Measurements from ENCODE around the gene ENO1. TPM values are rescaled to one million over a fixed set of nuclear protein-coding genes. Genes with fewer than 3 reads are reported as not detected.

Gene ENO1
- total and polyA plus RNA-seq, 9 of the 15 experiments (the other 6 are each of a cell fraction or from before 2014, with no cell fraction given), result 2,249 to 7,472 (median 2,868) TPM

DNA sequence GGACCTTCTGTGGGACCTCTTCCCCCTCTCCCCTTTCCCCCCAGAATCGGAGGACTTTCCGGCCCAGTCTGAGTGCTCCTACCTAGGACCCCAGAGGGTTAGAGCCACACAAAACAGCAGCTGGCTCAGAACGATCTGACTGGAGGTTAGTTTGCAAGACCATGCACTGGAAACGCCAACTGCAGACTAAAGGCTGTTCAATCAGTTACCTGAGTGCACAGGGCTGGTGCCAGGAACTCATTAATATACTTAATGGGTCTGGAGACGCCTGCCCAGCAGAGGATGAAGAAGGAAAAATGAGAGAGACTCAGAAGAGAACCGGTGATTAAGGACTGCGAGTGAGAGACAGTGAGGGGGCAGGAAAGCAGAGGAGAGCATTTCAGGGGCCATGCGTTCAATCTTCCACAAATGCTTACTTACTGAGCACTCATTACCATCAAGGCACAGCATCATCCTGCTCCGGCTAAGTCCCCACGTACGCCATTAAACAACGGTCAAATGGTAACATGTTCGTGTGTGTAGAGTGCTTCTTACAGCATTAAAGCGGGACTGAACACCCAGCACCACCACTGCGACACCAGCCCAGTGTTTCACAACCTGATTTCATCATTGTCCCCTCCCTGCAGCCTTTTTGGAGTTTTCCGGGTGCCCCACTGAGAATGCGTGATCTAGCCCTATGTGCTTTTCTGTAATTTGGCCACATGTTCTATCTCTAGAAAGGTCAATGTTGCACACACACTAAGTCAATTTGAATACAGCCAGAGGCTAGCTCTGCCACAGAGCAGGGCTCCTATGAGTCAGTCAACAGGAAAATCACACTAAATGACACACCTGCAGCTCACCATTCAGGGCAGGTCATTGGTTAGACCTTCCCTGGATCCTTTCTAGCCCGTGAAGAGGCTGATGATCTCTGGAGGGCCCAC, 7.6 kb downstream of the ENO1 start:
- peaks cover 94% of the 10 kb centered on the region for H3K79me2 ChIP-seq (ENCODE audit: control insufficient read depth, insufficient read depth, low read length)
- ChIA-PET CTCF (ENCODE audit: low intra/inter-chr PET ratio) (interaction anchor here (0.7 to 2.2 kb wide), 2 partner anchors 33 to 117 kb away, joined by 3 to 11 read pairs; no protein-coding TSS in a partner anchor), POLR2A (interaction anchor here (2.4 to 14.9 kb wide), 3 partner anchors 7 to 21 kb away, joined by 7 to 219 read pairs (median 33); partner anchors contain the start of gene ENO1)
- peaks cover 11 to 29% of the 10 kb centered on the region in 2 experiments; a peak in 4 of 5 replicates for H3K4me1 ChIP-seq (replicated peaks in 1 of 2; ENCODE audit: control insufficient read depth in 2 of 2, insufficient read depth in 2 of 2, low read length in 2 of 2)
- peak overlapping the region; percentile 16; the same call in 1 of the 3 replicates for H3K27ac ChIP-seq (ENCODE audit: extremely low read depth, low read depth, low read length)
- H3K9me3 ChIP-seq (replicated peaks; ENCODE audit: control insufficient read depth, insufficient read depth, low read depth, low read length), result no peaks in the 10 kb centered on the region
- FAIRE-seq, result no peak
- no peak overlapping the region for H3K4me3 ChIP-seq
- no peak overlapping the region for H3K4me2 ChIP-seq (ENCODE audit: insufficient read depth, low read length)
- no TSS peak for BruUV-seq (replicated peaks)
- 92% methylated on average over 18 of the region's 18 CpGs for WGBS (ENCODE audit: insufficient coverage, low coverage, missing lambda C conversion rate)
- in situ Hi-C loops (cut with MboI) (no loop called here), intact Hi-C loops (cut with micrococcal nuclease) (no loop called here)
- H3K27me3 ChIP-seq (ENCODE audit: control insufficient read depth in 2 of 2, insufficient read depth in 2 of 2, low read length in 2 of 2), result no peaks in the 10 kb centered on the region
- peak; percentile 43; the same call in 1 of the 2 replicates for TF ChIP-seq CEBPG (CRISPR knock-in tag; IDR thresholded peaks at IDR 0.05)
- no peak for TF ChIP-seq CEBPG (tag; conservative IDR thresholded peaks at IDR 0.05 in 1 of 2, IDR thresholded peaks at IDR 0.05 in 1 of 2)
- 0 out of 2 replicates have a peak, but pooled peaks have one; percentile 47 for TF ChIP-seq SUPT5H (IDR thresholded peaks at IDR 0.05)
- peak; percentile 51 for TF ChIP-seq POLR2A (conservative IDR thresholded peaks at IDR 0.05)
- TF ChIP-seq, protein P1, sequence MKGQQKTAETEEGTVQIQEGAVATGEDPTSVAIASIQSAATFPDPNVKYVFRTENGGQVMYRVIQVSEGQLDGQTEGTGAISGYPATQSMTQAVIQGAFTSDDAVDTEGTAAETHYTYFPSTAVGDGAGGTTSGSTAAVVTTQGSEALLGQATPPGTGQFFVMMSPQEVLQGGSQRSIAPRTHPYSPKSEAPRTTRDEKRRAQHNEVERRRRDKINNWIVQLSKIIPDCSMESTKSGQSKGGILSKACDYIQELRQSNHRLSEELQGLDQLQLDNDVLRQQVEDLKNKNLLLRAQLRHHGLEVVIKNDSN (CRISPR knock-in tag; IDR thresholded peaks at IDR 0.05), result no peak
- TF ChIP-seq, protein P2, sequence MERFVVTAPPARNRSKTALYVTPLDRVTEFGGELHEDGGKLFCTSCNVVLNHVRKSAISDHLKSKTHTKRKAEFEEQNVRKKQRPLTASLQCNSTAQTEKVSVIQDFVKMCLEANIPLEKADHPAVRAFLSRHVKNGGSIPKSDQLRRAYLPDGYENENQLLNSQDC (CRISPR knock-in tag; IDR thresholded peaks at IDR 0.05), result no peak
- peak; percentile 18 for TF ChIP-seq HNRNPLL (IDR thresholded peaks at IDR 0.05; ENCODE audit: low read depth, low read length, poor library complexity, severe bottlenecking)
- TF ChIP-seq, protein P3, sequence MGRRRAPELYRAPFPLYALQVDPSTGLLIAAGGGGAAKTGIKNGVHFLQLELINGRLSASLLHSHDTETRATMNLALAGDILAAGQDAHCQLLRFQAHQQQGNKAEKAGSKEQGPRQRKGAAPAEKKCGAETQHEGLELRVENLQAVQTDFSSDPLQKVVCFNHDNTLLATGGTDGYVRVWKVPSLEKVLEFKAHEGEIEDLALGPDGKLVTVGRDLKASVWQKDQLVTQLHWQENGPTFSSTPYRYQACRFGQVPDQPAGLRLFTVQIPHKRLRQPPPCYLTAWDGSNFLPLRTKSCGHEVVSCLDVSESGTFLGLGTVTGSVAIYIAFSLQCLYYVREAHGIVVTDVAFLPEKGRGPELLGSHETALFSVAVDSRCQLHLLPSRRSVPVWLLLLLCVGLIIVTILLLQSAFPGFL (CRISPR knock-in tag; IDR thresholded peaks at IDR 0.05), result 0 out of 2 replicates have a peak, but pooled peaks have one; percentile 60
- TF ChIP-seq TEAD1 (CRISPR knock-in tag; IDR thresholded peaks at IDR 0.05), result 0 out of 4 replicates have a peak, but pooled peaks of 1 of the 2 experiments have one; percentile 12
- TF ChIP-seq CEBPB (tag; IDR thresholded peaks at IDR 0.05), result 0 out of 2 replicates have a peak, but pooled peaks have one; percentile 8
- no peak for TF ChIP-seq ZFPM2 (CRISPR knock-in tag; IDR thresholded peaks at IDR 0.05)
- peak; percentile 40; the same call in 1 of the 2 replicates for TF ChIP-seq POLR2AphosphoS5 (IDR thresholded peaks at IDR 0.05; ENCODE audit: control insufficient read depth, insufficient read depth, low read depth, low read length)
- peak; percentile 66 for TF ChIP-seq RBFOX2 (IDR thresholded peaks at IDR 0.05; ENCODE audit: low read depth, low read length)
- H3K9ac ChIP-seq (ENCODE audit: insufficient read depth in 1 of 2, low read depth in 2 of 2, low read length in 2 of 2), result peak overlapping the region in 1 of 2 experiments; percentile 7; a peak in 1 of 4 replicates
- H3K36me3 ChIP-seq (ENCODE audit: control insufficient read depth, insufficient read depth, low read length), result peaks cover 99% of the 10 kb centered on the region
- DNase-seq (ENCODE audit: extremely low read depth in 1 of 4, low spot score in 3 of 4), result no peak
- ATAC-seq, result no peak
- peaks cover 9% of the 10 kb centered on the region for H3K9me1 ChIP-seq (ENCODE audit: control insufficient read depth, insufficient read depth, low read length)
- H2AFZ ChIP-seq (ENCODE audit: low read depth, low read length), result no peak overlapping the region
- peaks cover 80% of the 10 kb centered on the region for H4K20me1 ChIP-seq (replicated peaks; ENCODE audit: control insufficient read depth, insufficient read depth, low read length)
